ENCODE data around the gene RNF19B. TPM values are rescaled to one million over a fixed set of nuclear protein-coding genes. Genes with fewer than 3 reads are reported as not detected.

The RNF19B gene
- total and polyA plus RNA-seq, 5 experiments from 2014 or later: 0.44 to 21.6 (median 1.8) TPM

GRCh38 chr1:32902535-32902920 is 62.1 kb downstream of the RNF19B start:
- POLR2A ChIA-PET: no interaction called here
- Mint-ChIP-seq H3K27ac (peak overlapping the region in 1 of 10 donors; percentile 36), H3K4me3 (peak overlapping the region in 9 of 10 donors; percentile 47 to 81 (median 73)), H3K9me3 (no peaks in the 10 kb centered on the region), H3K36me3 (peaks cover 0 to 8% (median 0%) of the 10 kb centered on the region in 3 donors), H3K27me3 (peaks cover 14 to 52% (median 42%) of the 10 kb centered on the region in 5 donors), H3K4me1 (peaks cover 5 to 11% (median 9%) of the 10 kb centered on the region in 4 donors)
- ATAC-seq: no peak
- no peak for DNase-seq

DNA sequence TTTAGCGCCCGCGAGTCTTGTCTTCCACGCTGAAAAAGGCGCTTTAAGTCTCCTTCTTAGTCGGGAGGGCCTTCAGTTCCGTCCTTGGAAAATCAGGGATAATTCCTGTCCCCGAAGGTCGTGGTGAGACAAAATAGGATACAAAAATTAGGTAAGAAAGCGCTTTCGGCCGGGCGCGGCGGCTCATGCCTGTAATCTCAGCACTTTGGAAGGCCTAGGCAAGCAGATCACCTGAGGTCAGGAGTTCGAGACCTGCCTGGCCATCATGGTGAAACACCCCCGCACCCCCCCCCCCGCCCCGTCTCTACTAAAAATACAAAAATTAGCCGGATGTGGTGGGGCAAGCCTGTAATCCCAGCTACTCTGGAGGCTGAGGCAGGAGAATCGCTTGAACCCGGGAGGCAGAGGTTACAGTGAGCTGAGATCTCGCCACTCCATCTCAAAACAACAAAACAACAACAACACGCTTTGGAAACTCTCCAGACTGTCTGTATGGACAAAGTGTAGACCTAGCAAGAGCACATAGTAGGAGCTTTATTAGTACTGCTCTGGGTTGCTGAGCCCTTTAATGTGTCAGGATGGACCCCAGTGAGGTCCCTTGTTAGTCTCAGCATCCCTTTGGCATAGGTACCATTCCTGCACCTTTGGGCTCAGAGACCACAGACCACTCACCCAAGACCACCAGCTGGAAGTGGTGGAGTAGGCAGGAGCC is 62.6 kb downstream of the RNF19B start:
- Mint-ChIP-seq H3K36me3 (peaks cover 0 to 8% (median 0%) of the 10 kb centered on the region in 3 donors), H3K4me1 (peaks cover 5 to 11% (median 9%) of the 10 kb centered on the region in 4 donors), H3K27ac (peak overlapping the region in 2 of 10 donors; percentile 52 to 69), H3K9me3 (no peaks in the 10 kb centered on the region), H3K27me3 (peaks cover 18 to 58% (median 47%) of the 10 kb centered on the region in 5 donors), H3K4me3 (peak overlapping the region; percentile 73 to 84 (median 78))
- POLR2A ChIA-PET: no interaction called here
- no peak for ATAC-seq
- DNase-seq: no peak

DNA sequence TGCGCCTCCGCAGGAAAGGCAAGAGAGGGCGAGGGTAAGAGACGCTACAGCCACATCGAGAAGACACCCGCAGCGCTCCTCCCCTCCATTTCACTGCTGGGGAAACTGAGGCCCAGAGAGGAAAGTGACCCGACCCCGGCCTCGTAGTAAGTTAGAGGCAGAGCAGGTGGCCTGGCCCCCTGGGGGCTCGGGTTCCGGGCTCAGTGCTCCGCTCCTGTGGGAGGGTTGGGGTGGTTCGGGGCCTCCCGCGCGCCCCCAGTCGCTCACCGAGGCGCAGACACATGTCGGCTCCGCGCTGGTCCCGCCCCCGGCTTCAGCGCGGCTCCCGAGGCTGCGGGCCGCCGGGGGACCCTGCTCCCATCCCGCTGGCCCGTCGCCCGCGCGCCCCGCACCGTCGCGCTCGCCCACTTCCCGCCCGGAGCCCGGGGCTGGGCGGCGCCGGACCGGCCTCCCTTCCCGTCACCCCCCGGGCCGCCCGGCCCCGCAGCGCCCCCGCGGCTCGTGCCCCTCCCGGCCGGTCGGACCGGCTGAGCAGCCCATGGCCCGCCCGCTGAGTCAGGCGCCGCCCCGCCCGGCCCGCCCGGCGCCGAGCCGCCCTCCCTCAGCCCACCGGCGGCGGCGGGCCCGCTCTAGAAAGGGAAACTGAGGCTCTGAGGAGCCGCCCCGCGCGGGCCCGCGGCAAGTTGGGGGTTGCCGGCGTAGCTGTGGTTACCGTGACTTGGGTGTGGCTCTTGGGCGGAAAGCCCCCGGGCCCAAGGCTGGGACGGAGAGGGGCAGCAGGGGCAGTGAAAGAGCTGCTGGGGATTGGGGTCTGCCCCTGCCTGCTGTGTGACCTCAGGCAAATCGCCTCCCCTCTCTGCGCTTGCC is 63.4 kb downstream of the RNF19B start, which contains the start of gene TMEM54:
TSS of gene TMEM54 (minus strand) at position 434 of the 867 bp plus-strand sequence. CDS start at position 283, 151 bp downstream.
- Mint-ChIP-seq H3K4me1 (peaks cover 5 to 11% (median 9%) of the 10 kb centered on the region in 4 donors), H3K4me3 (peak within 1 kb of the TSS; percentile 73 to 84 (median 80)), H3K27me3 (peaks cover 18 to 66% (median 52%) of the 10 kb centered on the region in 5 donors), H3K36me3 (peaks cover 0 to 8% (median 0%) of the 10 kb centered on the region in 3 donors), H3K27ac (peak within 1 kb of the TSS in 3 of 10 donors; percentile 25 to 69 (median 52)), H3K9me3 (no peaks in the 10 kb centered on the region)
- DNase-seq (no peak), ATAC-seq (peak; percentile 72 to 77)
- POLR2A ChIA-PET: no interaction called here

DNA sequence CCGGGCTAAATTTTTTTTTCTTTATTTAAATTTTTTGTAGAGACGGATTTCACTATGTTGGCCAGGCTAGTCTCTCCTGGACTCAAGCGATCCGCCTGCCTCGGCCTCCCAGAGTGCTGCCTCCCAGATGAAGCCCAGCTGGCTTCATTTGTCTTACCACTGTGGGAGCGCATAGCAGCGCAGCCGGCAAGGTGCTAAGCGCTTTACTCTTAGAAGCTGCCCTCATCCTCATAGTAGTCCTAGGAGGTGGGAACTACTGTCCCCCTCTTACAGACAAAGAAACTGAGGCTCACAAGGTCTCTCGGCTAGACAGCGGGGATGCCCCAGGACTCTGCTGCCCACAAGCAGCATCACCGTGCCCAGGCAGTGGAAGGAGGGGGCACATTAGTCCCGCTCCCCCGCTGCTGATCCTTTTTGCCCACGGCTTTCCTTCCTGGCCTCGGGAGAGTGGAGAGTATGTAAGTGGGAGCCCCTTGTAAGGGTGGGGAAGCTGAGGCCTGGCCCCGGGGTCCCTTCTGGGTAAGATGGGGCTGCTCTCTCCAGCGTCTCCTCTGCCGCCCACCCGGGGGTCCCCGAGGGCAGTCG is 64.1 kb downstream of the RNF19B start:
- DNase-seq: no peak
- Mint-ChIP-seq H3K27ac (peak overlapping the region in 1 of 10 donors; percentile 25), H3K4me3 (peak overlapping the region; percentile 55 to 82 (median 74)), H3K27me3 (peaks cover 20 to 73% (median 54%) of the 10 kb centered on the region in 5 donors), H3K36me3 (peaks cover 0 to 10% (median 0%) of the 10 kb centered on the region in 3 donors), H3K4me1 (peaks cover 5 to 11% (median 9%) of the 10 kb centered on the region in 4 donors), H3K9me3 (no peaks in the 10 kb centered on the region)
- POLR2A ChIA-PET: no interaction called here
- ATAC-seq: no peak

GRCh38 chr1:32899586-32900296 is 64.9 kb downstream of the RNF19B start:
- no peak for DNase-seq
- H3K9me3 Mint-ChIP-seq: no peaks in the 10 kb centered on the region
- peak overlapping the region in 2 of 10 donors; percentile 34 to 43 for H3K27ac Mint-ChIP-seq
- peaks cover 5 to 11% (median 9%) of the 10 kb centered on the region in 4 donors for H3K4me1 Mint-ChIP-seq
- no peak for ATAC-seq
- H3K27me3 Mint-ChIP-seq: peaks cover 20 to 78% (median 55%) of the 10 kb centered on the region in 5 donors
- H3K36me3 Mint-ChIP-seq: peaks cover 0 to 10% (median 0%) of the 10 kb centered on the region in 3 donors
- POLR2A ChIA-PET: no interaction called here
- H3K4me3 Mint-ChIP-seq: peak overlapping the region in 5 of 10 donors; percentile 53 to 80 (median 55)

- Mint-ChIP-seq H3K9me3 (no peaks in the 10 kb centered on the region), H3K36me3 (peaks cover 0 to 10% (median 0%) of the 10 kb centered on the region in 3 donors), H3K4me1 (peaks cover 5 to 11% (median 9%) of the 10 kb centered on the region in 4 donors), H3K4me3 (peak overlapping the region in 1 of 10 donors; percentile 31), H3K27me3 (peaks cover 20 to 81% (median 55%) of the 10 kb centered on the region in 5 donors), H3K27ac (peak overlapping the region in 2 of 10 donors; percentile 34 to 46)
- POLR2A ChIA-PET: no interaction called here
- ATAC-seq (no peak), DNase-seq (no peak)
These were observed 65.7 kb downstream of the RNF19B start for GRCh38 chr1:32898958-32899357.

DNA sequence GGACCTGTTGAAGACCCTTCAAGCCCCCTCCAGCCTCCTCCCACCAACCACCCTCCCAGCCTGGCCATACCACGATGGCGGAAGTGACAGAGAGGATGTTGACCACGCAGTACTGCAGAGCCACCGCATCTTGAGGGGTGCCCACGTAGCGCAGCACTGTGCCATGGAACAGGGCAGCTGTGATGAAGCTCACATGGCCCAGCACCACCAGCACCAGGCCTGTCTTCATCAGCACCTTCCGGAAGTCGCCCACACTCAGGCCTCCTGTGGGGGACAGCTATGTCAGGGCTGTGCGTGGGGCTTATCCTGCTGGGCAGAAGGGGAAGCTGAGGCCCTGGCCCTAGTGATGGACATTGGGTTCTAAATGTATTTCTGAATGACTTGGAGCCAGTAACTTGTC is 66.6 kb downstream of the RNF19B start:
- no peak for DNase-seq
- peaks cover 9 to 14% (median 11%) of the 10 kb centered on the region in 4 donors for H3K4me1 Mint-ChIP-seq
- no peak overlapping the region for H3K27ac Mint-ChIP-seq
- H3K27me3 Mint-ChIP-seq: peaks cover 19 to 86% (median 55%) of the 10 kb centered on the region in 5 donors
- ATAC-seq: no peak
- no peak overlapping the region for H3K4me3 Mint-ChIP-seq
- POLR2A ChIA-PET: no interaction called here
- H3K9me3 Mint-ChIP-seq: no peaks in the 10 kb centered on the region
- peaks cover 0 to 10% (median 0%) of the 10 kb centered on the region in 3 donors for H3K36me3 Mint-ChIP-seq

DNA sequence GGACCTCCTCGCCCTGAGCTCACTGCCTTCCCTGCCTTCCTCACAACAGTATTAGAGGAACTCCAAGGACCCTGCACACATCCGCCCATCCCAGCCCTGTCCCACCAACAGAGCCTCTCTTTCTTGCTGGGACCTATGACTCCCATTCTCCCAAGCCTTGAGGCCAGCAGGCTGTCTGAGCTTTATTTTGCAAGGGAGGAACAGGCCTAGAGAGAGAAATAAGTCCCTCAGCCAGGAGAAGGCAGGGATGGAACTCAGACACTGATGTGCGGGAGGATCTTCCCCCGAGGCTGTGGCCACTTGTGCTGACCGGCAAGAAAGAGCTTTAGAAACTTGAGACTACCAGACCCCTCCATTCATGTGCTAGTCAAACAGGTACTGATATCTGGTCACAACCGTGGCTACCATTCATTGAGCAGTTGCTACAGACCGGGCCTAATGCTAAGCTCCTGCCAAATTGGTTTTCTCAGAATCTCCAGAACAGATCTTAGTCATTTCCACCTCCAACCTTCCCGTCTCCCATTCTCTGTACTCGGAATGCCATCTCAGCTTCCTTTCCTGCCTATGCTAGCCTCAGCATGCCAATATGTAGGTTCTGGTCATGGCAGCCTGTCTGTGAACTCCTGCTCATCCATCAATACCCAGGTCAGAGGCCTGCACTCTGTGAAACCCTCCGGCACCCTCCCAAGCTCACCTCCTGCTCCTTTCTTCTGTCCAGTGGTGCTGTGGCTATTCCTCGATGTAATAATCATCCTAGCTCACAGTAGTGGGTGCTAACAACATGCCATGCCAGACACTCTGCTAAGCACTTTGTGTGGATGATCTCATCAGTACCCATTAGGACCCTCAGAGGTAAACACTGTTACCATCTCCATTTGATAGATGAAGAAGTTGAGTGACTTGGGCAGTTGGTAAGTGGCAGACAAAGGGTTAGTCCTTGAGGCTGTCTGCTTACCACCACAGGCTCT is 67.2 kb downstream of the RNF19B start:
- DNase-seq (no peak), ATAC-seq (no peak)
- Mint-ChIP-seq H3K27me3 (peaks cover 21 to 86% (median 53%) of the 10 kb centered on the region in 5 donors), H3K4me3 (no peak overlapping the region), H3K4me1 (peaks cover 9 to 17% (median 16%) of the 10 kb centered on the region in 4 donors), H3K27ac (no peak overlapping the region), H3K36me3 (peaks cover 0 to 10% (median 0%) of the 10 kb centered on the region in 3 donors), H3K9me3 (no peaks in the 10 kb centered on the region)
- POLR2A ChIA-PET: no interaction called here

DNA sequence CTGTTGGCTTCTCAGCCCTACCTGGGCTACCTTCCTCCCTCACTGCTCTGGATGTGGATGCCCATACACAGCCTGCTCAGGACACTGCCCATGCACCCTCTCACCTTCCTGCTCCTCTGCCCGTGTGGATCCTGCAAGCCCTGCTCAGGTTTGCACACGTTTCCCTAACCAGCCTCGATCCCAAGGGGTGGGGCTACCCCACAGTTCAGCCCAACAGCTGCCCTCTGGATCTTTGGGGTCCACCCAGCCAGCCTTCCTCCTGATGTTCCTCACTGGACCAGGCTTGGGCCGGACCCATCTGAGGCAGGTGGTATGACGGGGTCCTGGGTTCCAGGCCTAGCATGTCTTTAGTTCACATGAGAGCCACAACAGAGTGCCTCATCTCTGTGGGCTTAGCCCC is 68.2 kb downstream of the RNF19B start:
- ATAC-seq: no peak
- peaks cover 27 to 87% (median 55%) of the 10 kb centered on the region in 5 donors for H3K27me3 Mint-ChIP-seq
- H3K27ac Mint-ChIP-seq: peak overlapping the region in 1 of 10 donors; percentile 32
- POLR2A ChIA-PET: no interaction called here
- peaks cover 12 to 17% (median 14%) of the 10 kb centered on the region in 4 donors for H3K4me1 Mint-ChIP-seq
- DNase-seq: no peak
- peaks cover 0 to 3% (median 0%) of the 10 kb centered on the region in 9 donors for H3K9me3 Mint-ChIP-seq
- H3K36me3 Mint-ChIP-seq: peaks cover 0 to 8% (median 0%) of the 10 kb centered on the region in 3 donors
- peak overlapping the region in 1 of 10 donors; percentile 33 for H3K4me3 Mint-ChIP-seq

DNA sequence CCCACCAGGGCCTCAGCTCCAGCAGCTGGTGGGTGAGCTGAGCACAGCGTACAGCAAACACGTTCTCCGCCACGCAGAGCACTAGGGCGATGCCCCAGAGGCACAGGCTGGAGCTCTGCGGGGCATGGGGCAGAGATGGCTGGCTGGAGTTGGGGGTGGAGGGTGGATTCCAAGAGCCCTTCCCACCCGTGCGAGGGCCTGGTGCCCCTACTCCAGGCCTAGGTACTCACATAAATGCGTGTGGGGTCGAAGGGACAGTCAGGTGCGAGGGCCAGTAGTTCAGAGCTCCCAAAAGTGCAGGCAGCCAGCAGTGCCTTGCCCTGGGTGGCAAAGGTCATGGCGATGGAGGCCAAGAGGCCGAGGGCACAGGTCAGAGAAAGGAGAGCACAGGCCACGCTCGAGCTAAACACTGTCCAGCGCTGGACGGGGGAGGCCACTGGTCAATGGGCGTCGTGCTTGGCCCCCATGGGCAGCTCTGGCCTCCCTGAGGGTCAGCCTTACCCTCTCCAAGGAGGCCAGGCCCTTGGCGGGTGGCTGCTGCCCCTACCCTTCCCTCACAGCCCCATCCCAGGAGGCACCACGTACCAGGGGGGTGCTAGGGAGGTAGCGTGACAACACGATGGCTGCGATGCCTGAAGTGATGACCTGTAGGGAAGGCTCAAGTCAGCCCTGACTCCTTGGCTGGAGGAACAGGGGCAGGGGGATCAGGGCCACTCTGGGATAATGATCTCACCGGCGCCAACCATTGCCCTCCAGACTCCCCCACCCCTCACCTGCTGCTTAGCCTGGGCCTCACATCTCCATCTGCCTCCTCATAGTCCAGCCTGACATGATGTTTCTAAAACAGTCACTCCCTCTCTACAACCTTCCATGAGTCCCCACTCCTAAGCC is 69.0 kb downstream of the RNF19B start:
- no peak for ATAC-seq
- POLR2A ChIA-PET: no interaction called here
- Mint-ChIP-seq H3K27ac (no peak overlapping the region), H3K9me3 (peaks cover 0 to 3% (median 0%) of the 10 kb centered on the region in 9 donors), H3K27me3 (peaks cover 33 to 92% (median 59%) of the 10 kb centered on the region in 5 donors), H3K36me3 (peaks cover 0 to 7% (median 0%) of the 10 kb centered on the region in 3 donors), H3K4me3 (peak overlapping the region in 3 of 10 donors; percentile 11 to 38 (median 18)), H3K4me1 (peaks cover 9 to 16% (median 11%) of the 10 kb centered on the region in 4 donors)
- no peak for DNase-seq

Measured in naive thymus-derived CD8-positive, alpha-beta T cell (primary cell).